PFSK-1 (cell line): ENCODE results near the gene ORC1.

ENCODE experiments used
- REST ChIP-seq, 2 experiments: IDR thresholded peaks; 2 replicates each; pipeline versions ENCODE4 v1.6.1 to v1.8.0; 2011 to 2012; ENCODE audit warnings: low read depth in 2 of 2, low read length in 2 of 2, control low read depth in 1 of 2, inconsistent platforms in 1 of 2, mild to moderate bottlenecking in 1 of 2, moderate library complexity in 1 of 2; ENCODE audit not compliant: insufficient read depth in 1 of 2
- SIN3A ChIP-seq: IDR thresholded peaks from 2 replicates; pipeline ENCODE4 v1.6.1; 2012; ENCODE audit warnings: mild to moderate bottlenecking, low read length, moderate library complexity, borderline replicate concordance; ENCODE audit not compliant: insufficient read depth
- TAF1 ChIP-seq: IDR thresholded peaks from 2 replicates; pipeline ENCODE4 v1.6.1; 2012; ENCODE audit warnings: low read length, control low read depth, borderline replicate concordance; ENCODE audit not compliant: insufficient read depth

DNA sequence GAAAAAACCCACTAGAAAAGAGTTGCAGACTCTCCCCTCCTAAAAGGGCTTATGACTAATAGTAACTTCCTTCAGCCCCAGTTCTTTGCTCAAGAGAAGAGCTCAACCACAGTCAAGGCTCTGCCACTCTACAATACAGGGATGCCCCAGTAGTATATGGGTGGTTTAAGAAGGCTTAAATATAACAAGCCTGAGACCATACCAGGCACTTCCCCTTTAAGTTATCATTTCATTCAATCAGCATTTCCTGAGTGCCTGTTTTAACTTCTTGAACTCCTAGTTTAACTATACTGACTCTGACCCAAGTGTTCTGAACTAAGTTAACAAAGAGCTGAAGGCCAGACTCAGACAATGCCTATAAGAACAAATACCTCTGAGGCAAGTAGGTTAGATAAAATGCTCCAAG is 20.0 kb upstream of the ORC1 start:
- no peak for TF ChIP-seq TAF1
- no peak for TF ChIP-seq SIN3A
- TF ChIP-seq REST (IDR thresholded peaks at IDR 0.05; ENCODE audit: insufficient read depth in 1 of 2, low read depth in 2 of 2, low read length in 2 of 2), result no peak
